Measurements from ENCODE around the gene TRIM9.
"Not testable (repeated sequence)": the region's sequence is repeated elsewhere in the genome, so short reads cannot be mapped to it uniquely, and the experiment has no call there.

TRIM9 gene

DNA sequence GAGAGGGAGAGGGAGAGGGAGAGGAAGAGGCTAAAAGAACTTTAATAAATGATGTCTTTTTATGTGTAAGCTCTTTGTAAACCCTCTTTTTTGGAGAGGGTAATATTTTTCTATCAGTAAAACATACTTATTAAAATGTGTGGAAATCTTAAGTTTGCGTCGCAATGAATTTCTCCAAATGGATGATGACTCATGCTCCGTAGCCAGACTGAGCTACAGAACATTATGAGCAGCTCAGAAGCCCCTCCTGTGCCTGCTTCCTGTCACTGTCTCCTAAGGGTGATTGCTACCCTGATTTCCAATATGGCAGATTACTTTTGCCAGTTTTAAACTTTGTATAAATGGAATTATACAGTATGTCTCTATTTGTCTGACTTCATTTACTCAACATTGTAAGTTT is 137.6 kb downstream of the TRIM9 start:
- Histone ChIP-seq H3K9ac (ENCODE audit: low read length in 5 of 5) (no peak overlapping the region), H3K9me3 (ENCODE audit: control insufficient read depth in 5 of 5, low read length in 5 of 5) (no peaks in the 10 kb centered on the region), H3K36me3 (ENCODE audit: control insufficient read depth in 5 of 5, insufficient read depth in 5 of 5, low read length in 5 of 5) (no peaks in the 10 kb centered on the region), H3K27ac (ENCODE audit: low read depth, low read length) (no peak overlapping the region), H3K4me1 (ENCODE audit: control insufficient read depth in 5 of 5, insufficient read depth in 5 of 5, low read length in 5 of 5) (peaks cover 0 to 24% (median 18%) of the 10 kb centered on the region in 5 donors), H3K27me3 (ENCODE audit: control insufficient read depth in 5 of 5, insufficient read depth in 4 of 5, low read length in 5 of 5) (no peaks in the 10 kb centered on the region), H3K4me3 (ENCODE audit: low read depth in 1 of 5, low read length in 5 of 5) (no peak overlapping the region)

DNA sequence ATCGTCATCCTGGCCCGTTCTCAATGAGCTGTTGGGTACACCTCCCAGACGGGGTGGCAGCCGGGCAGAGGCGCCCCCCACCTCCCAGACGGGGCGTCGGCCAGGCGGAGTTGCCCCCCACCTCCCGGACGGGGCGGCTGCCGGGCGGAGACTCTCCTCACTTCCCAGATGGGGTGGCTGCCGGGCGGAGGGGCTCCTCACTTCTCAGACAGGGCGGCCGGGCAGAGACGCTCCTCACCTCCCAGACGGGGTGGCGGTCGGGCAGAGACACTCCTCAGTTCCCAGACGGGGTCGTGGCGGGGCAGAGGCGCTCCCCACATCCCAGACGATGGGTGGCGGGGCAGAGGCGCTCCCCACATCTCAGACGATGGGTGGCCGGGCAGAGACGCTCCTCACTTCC is 138.5 kb downstream of the TRIM9 start:
- H3K4me1 ChIP-seq (ENCODE audit: control insufficient read depth in 5 of 5, insufficient read depth in 5 of 5, low read length in 5 of 5): peaks cover 0 to 15% (median 9%) of the 10 kb centered on the region in 5 donors
- H3K9me3 ChIP-seq (ENCODE audit: control insufficient read depth in 5 of 5, low read length in 5 of 5); H3K27ac ChIP-seq (ENCODE audit: low read depth, low read length); H3K27me3 ChIP-seq (ENCODE audit: control insufficient read depth in 5 of 5, insufficient read depth in 4 of 5, low read length in 5 of 5); H3K9ac ChIP-seq (ENCODE audit: low read length in 5 of 5); H3K36me3 ChIP-seq (ENCODE audit: control insufficient read depth in 5 of 5, insufficient read depth in 5 of 5, low read length in 5 of 5); H3K4me3 ChIP-seq (ENCODE audit: low read depth in 1 of 5, low read length in 5 of 5): not testable (repeated sequence)

DNA sequence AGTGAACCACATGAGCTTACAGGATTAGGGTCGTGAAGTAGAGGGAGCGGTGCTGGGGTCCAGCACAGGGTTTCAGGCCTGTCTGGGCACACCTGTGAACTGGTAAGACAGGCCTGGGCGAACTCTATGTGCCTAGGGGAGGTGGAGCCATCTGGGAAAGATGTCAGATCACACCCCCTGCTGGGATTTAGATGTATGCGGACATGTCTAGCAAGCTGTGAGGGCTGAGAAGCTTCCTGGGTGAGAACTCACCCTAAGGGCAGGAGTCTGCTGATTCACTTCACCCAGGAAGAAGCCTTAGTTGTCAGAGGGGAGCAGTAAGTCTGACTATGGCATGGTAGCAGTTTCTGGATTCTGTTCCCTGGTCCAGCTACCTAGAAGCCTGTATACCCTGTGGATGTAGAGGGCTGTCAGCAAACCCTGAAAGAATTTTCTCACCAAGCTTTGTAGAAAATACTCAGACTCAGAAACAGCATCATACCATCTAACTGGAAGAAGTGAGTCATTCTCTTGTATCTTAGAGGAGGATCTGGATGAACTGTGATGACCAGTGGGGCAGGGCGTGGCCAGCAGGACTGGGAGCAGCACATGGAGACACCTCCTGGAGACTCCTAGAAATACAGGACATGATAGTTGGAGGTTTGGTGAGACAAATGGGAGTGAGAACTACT is 139.4 kb downstream of the TRIM9 start:
- peak overlapping the region; percentile 55 for H3K27ac ChIP-seq (ENCODE audit: low read depth, low read length)

DNA sequence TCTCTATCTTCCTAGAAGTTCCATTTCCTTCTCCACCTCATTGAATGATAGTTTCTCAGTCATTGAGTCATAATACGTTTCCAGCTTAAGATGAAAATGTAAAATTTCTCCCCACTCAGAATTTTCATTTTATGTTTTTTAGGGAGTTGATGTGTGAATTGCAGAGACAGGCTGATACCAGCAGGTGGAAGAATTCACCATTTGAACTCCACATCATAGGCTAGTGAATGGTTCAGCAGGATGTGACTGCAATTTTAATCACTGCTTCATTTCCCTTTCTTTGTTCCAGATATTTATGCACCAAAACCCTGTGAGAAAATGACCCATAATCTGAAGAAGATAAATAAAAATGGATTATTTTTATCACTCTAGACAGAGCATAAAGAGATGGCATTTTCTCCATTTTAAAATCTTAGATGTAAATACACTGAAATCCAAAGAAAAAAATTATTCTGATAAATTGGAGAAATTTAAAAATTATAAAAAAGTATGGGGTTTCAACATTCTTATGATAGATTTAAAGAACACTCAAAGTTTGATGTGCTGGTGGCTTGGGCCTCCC is 140.0 kb downstream of the TRIM9 start:
- peaks cover 0 to 12% (median 5%) of the 10 kb centered on the region in 5 donors for H3K4me1 ChIP-seq (ENCODE audit: control insufficient read depth in 5 of 5, insufficient read depth in 5 of 5, low read length in 5 of 5)
- H3K27ac ChIP-seq (ENCODE audit: low read depth, low read length): peak overlapping the region; percentile 55
- H3K9ac ChIP-seq (ENCODE audit: low read length in 5 of 5): peak overlapping the region in 1 of 5 donors; percentile 47
- H3K27me3 ChIP-seq (ENCODE audit: control insufficient read depth in 5 of 5, insufficient read depth in 4 of 5, low read length in 5 of 5): no peaks in the 10 kb centered on the region
- no peaks in the 10 kb centered on the region for H3K9me3 ChIP-seq (ENCODE audit: control insufficient read depth in 5 of 5, low read length in 5 of 5)
- no peak overlapping the region for H3K4me3 ChIP-seq (ENCODE audit: low read depth in 1 of 5, low read length in 5 of 5)
- H3K36me3 ChIP-seq (ENCODE audit: control insufficient read depth in 5 of 5, insufficient read depth in 5 of 5, low read length in 5 of 5): no peaks in the 10 kb centered on the region

More for the DNA sequence above, 139.4 kb downstream of the TRIM9 start:
- Histone ChIP-seq H3K4me1 (ENCODE audit: control insufficient read depth in 5 of 5, insufficient read depth in 5 of 5, low read length in 5 of 5) (peaks cover 0 to 12% (median 5%) of the 10 kb centered on the region in 5 donors), H3K9me3 (ENCODE audit: control insufficient read depth in 5 of 5, low read length in 5 of 5) (no peaks in the 10 kb centered on the region), H3K9ac (ENCODE audit: low read length in 5 of 5) (peak overlapping the region in 2 of 5 donors; percentile 1 to 47), H3K27me3 (ENCODE audit: control insufficient read depth in 5 of 5, insufficient read depth in 4 of 5, low read length in 5 of 5) (no peaks in the 10 kb centered on the region), H3K4me3 (ENCODE audit: low read depth in 1 of 5, low read length in 5 of 5) (no peak overlapping the region), H3K36me3 (ENCODE audit: control insufficient read depth in 5 of 5, insufficient read depth in 5 of 5, low read length in 5 of 5) (no peaks in the 10 kb centered on the region)

DNA sequence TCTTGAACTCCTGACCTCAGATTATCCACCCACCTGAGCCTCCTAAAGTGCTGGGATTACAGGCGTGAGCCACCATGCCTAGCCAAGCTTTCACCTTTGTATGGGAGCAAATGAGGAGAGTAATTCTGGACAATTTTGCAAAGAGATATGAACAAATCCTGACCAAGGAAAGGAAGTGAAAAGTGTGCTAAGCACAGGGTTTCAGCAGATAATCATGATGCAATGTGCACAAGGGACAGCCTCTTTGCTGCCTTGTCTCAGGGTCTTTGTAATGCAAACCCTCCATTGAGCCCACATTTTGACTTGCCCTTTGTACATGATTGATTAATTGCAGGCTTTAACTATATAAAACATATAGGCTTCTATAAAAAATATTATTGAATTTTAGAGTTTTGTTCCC is 141.4 kb downstream of the TRIM9 start:
- H3K9ac ChIP-seq (ENCODE audit: low read length in 5 of 5): no peak overlapping the region
- H3K27ac ChIP-seq (ENCODE audit: low read depth, low read length): no peak overlapping the region
- H3K4me1 ChIP-seq (ENCODE audit: control insufficient read depth in 5 of 5, insufficient read depth in 5 of 5, low read length in 5 of 5): peaks cover 0 to 12% (median 5%) of the 10 kb centered on the region in 5 donors
- no peak overlapping the region for H3K4me3 ChIP-seq (ENCODE audit: low read depth in 1 of 5, low read length in 5 of 5)
- no peaks in the 10 kb centered on the region for H3K27me3 ChIP-seq (ENCODE audit: control insufficient read depth in 5 of 5, insufficient read depth in 4 of 5, low read length in 5 of 5)
- no peaks in the 10 kb centered on the region for H3K36me3 ChIP-seq (ENCODE audit: control insufficient read depth in 5 of 5, insufficient read depth in 5 of 5, low read length in 5 of 5)
- H3K9me3 ChIP-seq (ENCODE audit: control insufficient read depth in 5 of 5, low read length in 5 of 5): no peaks in the 10 kb centered on the region

DNA sequence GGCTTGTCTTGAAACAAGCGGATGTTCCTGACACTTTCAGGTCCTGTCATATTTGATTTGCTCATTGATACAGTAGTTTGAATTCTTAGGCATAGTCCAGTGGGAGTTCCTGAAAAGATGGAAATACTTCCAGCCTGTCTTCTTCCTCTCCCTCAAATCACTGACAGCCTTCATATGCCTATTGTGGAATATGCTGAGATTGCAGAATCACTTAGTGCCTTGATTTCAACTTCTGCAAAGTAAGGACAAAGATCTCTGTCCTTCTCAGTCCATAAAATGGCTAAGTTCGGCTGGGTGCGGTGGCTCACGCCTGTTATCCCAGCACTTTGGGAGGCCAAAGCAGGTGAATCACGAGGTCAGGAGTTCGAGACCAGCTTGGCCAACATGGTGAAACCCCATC is 143.9 kb downstream of the TRIM9 start:
- Histone ChIP-seq H3K27ac (ENCODE audit: low read depth, low read length) (no peak overlapping the region), H3K36me3 (ENCODE audit: control insufficient read depth in 5 of 5, insufficient read depth in 5 of 5, low read length in 5 of 5) (no peaks in the 10 kb centered on the region), H3K9me3 (ENCODE audit: control insufficient read depth in 5 of 5, low read length in 5 of 5) (no peaks in the 10 kb centered on the region), H3K9ac (ENCODE audit: low read length in 5 of 5) (no peak overlapping the region), H3K4me3 (ENCODE audit: low read depth in 1 of 5, low read length in 5 of 5) (no peak overlapping the region), H3K4me1 (ENCODE audit: control insufficient read depth in 5 of 5, insufficient read depth in 5 of 5, low read length in 5 of 5) (peaks cover 0 to 12% (median 5%) of the 10 kb centered on the region in 5 donors), H3K27me3 (ENCODE audit: control insufficient read depth in 5 of 5, insufficient read depth in 4 of 5, low read length in 5 of 5) (no peaks in the 10 kb centered on the region)

DNA sequence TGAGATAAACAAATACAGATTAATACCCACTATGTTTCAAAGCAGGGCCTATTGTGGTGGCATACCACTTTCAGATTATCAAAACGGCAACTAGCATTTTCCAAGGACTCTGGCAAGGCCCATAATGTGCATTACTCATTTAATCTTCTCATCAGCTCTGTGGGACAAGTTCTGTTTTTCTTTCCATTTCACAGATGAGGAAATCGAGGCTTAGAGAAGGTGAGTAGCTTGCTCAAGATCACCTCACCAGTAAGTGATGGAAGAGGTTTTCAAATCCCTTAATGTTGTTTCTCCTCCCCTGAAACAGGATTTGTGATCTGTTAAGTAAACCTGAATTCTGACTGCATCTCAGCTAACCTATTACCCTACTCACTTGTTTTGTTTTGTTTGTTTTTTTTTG is 146.7 kb downstream of the TRIM9 start:
- Histone ChIP-seq H3K4me3 (ENCODE audit: low read depth in 1 of 5, low read length in 5 of 5) (no peak overlapping the region), H3K4me1 (ENCODE audit: control insufficient read depth in 5 of 5, insufficient read depth in 5 of 5, low read length in 5 of 5) (peaks cover 0 to 19% (median 12%) of the 10 kb centered on the region in 5 donors), H3K36me3 (ENCODE audit: control insufficient read depth in 5 of 5, insufficient read depth in 5 of 5, low read length in 5 of 5) (no peaks in the 10 kb centered on the region), H3K27me3 (ENCODE audit: control insufficient read depth in 5 of 5, insufficient read depth in 4 of 5, low read length in 5 of 5) (no peaks in the 10 kb centered on the region), H3K27ac (ENCODE audit: low read depth, low read length) (no peak overlapping the region), H3K9me3 (ENCODE audit: control insufficient read depth in 5 of 5, low read length in 5 of 5) (no peaks in the 10 kb centered on the region), H3K9ac (ENCODE audit: low read length in 5 of 5) (no peak overlapping the region)

DNA sequence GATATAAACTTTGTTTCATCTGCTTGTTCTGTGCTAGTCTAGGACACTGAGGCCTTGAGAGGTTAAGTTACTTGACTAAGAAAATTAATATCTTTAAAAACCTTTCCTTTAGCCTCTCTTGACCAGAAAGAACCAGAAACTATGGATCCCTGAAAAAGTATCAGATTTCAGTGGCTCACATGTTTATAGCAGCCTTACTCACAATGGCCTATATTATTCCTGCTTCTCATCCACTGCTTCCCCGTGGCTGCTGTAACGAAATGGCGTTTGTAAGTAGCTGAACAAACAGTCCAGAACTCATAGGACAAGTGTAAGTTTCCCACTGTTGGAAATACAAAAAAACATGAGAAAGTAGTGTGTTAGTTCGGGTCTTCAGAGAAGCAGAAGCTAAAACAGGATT is 147.5 kb downstream of the TRIM9 start:
- Histone ChIP-seq H3K36me3 (ENCODE audit: control insufficient read depth in 5 of 5, insufficient read depth in 5 of 5, low read length in 5 of 5) (peaks cover 0 to 2% (median 0%) of the 10 kb centered on the region in 5 donors), H3K27ac (ENCODE audit: low read depth, low read length) (no peak overlapping the region), H3K9ac (ENCODE audit: low read length in 5 of 5) (no peak overlapping the region), H3K9me3 (ENCODE audit: control insufficient read depth in 5 of 5, low read length in 5 of 5) (no peaks in the 10 kb centered on the region), H3K4me3 (ENCODE audit: low read depth in 1 of 5, low read length in 5 of 5) (no peak overlapping the region), H3K4me1 (ENCODE audit: control insufficient read depth in 5 of 5, insufficient read depth in 5 of 5, low read length in 5 of 5) (peaks cover 0 to 21% (median 17%) of the 10 kb centered on the region in 5 donors), H3K27me3 (ENCODE audit: control insufficient read depth in 5 of 5, insufficient read depth in 4 of 5, low read length in 5 of 5) (no peaks in the 10 kb centered on the region)

DNA sequence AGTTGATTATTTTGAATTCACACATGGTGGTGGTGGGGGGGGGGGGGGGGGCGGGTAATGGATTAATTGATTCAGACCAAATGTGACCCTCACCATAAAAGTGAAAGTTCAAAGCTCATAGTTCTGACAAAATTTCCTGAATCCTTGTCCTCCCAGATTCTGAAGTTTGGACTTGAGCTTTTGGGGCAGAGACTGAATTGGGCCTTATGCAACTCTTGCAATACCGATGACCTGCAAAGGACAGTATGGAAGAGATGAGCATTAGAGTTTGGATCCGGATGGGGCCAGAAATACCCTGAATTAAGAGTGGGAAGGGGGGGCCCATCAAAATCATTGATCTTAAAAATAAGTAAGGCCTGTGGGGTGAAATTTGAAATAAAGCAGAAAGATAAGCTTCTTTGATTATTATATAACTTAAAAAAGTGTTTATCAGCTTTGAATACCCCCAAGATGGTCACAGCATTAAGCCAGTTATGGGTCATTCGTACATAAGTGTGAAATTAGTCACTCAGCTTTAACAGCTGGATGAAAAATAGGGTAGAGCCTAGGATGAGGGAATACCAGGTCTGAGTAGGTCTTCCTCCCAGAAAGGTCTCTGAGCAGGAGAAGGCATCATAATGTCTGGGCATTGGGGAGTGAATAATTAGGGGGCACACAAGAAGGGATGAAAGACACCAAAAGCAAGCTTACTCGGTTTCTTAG is 148.5 kb downstream of the TRIM9 start:
- Histone ChIP-seq H3K4me3 (ENCODE audit: low read depth in 1 of 5, low read length in 5 of 5) (no peak overlapping the region), H3K27me3 (ENCODE audit: control insufficient read depth in 5 of 5, insufficient read depth in 4 of 5, low read length in 5 of 5) (no peaks in the 10 kb centered on the region), H3K4me1 (ENCODE audit: control insufficient read depth in 5 of 5, insufficient read depth in 5 of 5, low read length in 5 of 5) (peaks cover 0 to 28% (median 26%) of the 10 kb centered on the region in 5 donors), H3K27ac (ENCODE audit: low read depth, low read length) (no peak overlapping the region), H3K36me3 (ENCODE audit: control insufficient read depth in 5 of 5, insufficient read depth in 5 of 5, low read length in 5 of 5) (peaks cover 0 to 8% (median 4%) of the 10 kb centered on the region in 5 donors), H3K9ac (ENCODE audit: low read length in 5 of 5) (no peak overlapping the region), H3K9me3 (ENCODE audit: control insufficient read depth in 5 of 5, low read length in 5 of 5) (no peaks in the 10 kb centered on the region)

Data from subcutaneous abdominal adipose tissue (tissue), 5 donors.